ENCODE measurements around the gene FHOD3.
"Not testable (repeated sequence)": the region's sequence is repeated elsewhere in the genome, so short reads cannot be mapped to it uniquely, and the experiment has no call there.

FHOD3 gene

GRCh38 chr18:36526611-36527010 lies 229.1 kb downstream of the FHOD3 start:
- no peak for DNase-seq

- no peak for DNase-seq
These were observed 229.5 kb downstream of the FHOD3 start for GRCh38 chr18:36527051-36527450.

DNA sequence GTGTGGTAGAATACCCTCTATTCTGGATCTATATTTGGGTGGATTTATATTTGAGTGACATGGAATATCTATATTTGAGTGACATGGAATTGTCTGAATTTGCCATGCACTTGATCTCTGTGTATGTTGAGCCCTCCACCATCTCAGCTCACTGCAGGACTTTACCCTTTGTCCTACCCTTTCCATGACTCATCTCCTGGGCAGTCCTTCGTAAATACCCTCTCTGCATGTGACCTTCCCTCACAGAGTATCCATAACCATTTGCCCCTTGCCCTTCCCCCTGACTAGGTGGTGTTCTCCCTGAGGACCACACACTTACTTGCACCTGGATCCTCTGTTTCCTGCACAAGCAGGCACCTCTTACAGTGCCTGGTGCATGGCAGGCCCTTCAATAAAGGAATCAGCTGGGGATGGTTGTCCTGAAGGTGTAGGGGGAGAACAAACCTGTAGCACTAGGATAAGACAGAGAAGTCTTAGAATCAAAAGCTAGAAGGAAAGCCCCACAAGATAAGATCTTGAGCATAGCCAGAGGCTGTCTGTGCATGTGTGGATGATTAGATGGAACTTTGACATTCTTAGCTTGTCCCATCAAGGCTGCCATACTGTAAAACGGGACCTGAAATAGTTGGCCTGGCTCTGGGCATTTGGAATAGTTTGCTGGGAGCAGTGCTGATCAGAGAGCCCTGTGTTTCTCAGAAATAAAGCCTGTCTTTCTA lies 230.4 kb downstream of the FHOD3 start:
- no peak for DNase-seq

DNA sequence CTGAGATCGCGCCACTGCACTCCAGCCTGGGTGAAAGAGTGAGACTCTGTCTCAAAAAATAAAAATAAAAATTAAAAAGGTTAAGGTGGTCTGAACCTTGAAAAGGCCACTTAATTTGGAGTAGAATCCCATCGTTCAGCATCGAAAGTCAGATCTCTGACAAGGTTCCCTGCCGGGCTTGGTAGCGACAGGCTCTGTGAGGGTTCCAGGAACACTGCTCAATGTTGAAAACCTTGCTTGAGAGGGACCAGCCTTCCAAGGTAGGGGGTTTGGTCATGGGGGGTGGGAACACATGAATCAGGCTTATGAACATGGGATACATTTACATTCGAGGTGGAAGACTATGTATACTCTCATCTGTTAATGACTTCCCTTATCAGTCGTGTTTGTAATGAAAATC lies 232.2 kb downstream of the FHOD3 start:
- no peak for DNase-seq

- peak in 1 of 14 donors; percentile 9 for DNase-seq
These were observed 233.3 kb downstream of the FHOD3 start for GRCh38 chr18:36530676-36531405.

- DNase-seq: no peak
These were observed 234.1 kb downstream of the FHOD3 start for GRCh38 chr18:36531636-36532035.

DNA sequence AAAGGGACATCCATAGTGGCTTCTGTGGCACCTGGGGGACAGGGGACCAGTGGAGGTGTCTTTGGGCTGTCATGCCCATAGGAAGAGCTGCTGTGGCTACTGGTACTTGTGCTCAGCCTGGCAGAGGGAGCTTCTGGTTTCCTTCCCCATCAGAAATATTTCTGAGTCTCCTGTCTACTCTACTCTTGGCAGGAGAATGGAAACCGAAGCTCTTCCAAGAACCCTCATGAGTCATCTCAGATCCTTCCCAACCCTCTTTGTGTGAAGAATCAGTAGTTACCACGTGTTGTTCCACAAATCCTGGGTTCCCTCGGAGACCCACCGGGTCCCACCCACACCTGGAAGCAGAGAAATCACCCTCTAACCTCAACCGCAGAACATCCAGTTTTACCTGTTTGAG lies 234.9 kb downstream of the FHOD3 start:
- no peak for DNase-seq

GRCh38 chr18:36532815-36533214 lies 235.3 kb downstream of the FHOD3 start:
- no peak for DNase-seq

DNA sequence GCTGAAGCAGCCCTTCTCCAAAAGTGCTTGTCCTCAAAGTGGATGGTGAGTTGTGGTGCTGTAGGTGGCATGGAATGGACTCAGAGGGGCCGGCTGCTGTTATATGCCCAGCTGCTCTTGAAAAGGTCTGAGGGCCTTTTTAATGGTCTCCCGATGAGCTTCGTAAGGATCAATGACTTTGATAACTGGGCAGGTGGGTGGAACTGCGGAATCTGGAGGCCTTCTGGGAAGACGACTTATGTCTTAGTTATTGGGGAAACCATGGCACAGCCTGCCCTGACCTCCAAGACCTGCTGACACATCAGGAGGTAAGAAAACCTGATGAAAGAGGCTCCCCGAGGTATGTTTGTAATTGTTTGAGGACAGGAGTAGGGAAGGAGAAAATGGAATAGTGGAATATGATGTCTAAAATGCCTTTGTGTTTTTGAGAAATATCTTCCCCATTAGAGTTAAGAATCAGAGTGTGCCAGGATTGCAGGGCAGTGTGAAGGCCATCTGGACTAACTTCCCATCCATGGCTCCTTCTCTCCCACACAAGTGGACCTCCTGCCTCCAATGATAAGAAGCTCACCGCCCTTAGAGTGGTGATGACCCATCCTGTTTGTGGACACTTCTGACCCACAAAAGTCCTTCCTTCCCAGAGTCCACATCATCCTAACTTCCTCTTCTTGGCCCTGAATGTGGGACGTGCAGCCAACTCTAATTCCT lies 236.1 kb downstream of the FHOD3 start:
- DNase-seq: no peak

DNA sequence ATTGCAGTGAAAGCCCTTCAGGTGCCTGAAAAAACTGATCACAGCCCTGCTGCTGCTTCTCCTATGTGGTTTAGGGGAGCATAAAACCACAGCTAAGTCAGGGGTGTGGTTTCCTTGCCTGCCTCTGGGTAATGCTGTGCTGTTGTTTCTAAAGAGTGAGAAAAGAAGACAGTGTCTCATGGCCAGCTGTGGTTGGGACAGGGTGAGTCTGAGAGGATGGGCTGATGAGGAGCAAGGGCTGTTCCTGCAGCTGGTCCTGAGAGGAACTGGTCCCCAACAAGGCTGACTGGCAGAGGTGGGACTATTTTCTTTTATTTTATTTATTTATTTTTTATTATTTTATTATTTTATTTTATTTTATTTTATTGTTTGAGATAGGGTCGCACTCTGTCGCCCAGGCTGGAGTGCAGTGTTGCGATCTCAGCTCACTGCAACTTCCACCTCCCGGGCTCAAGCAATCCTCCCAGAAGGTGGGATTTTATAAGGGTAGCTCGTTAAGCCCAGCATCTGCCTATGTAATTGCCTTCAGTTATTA lies 236.7 kb downstream of the FHOD3 start:
- no peak for DNase-seq

- no peak for DNase-seq
These were observed 237.9 kb downstream of the FHOD3 start for GRCh38 chr18:36535202-36535935.

- DNase-seq: no peak
These were observed 238.9 kb downstream of the FHOD3 start for GRCh38 chr18:36536426-36536825.

GRCh38 chr18:36537289-36537688 lies 239.8 kb downstream of the FHOD3 start:
- DNase-seq: no peak

DNA sequence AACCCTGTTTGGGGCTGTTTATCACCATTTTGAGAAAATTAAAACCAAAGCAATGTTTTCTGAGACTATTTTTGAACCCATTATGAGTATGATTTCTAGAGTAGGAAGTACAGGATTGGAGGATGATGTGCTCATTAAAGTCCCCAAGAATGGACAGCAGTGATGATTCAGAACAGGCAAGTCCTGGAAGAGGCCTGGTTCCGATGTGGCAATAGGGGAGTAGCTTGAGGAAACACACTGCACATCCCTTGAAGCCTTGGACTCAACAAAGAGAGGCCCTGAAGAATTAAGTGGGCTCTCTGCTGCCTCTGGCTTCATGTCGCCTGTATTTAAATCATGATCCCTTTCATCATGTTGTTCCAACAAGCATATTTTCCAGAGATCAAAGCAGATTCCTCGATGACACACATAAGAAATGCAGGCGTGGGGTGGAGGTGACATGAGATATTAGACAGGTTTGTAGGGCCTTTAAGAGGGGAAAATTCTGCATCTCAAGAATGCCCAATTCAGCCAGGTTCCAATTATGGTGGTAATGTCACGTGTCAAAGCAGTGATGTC lies 242.2 kb downstream of the FHOD3 start:
- no peak for DNase-seq

DNA sequence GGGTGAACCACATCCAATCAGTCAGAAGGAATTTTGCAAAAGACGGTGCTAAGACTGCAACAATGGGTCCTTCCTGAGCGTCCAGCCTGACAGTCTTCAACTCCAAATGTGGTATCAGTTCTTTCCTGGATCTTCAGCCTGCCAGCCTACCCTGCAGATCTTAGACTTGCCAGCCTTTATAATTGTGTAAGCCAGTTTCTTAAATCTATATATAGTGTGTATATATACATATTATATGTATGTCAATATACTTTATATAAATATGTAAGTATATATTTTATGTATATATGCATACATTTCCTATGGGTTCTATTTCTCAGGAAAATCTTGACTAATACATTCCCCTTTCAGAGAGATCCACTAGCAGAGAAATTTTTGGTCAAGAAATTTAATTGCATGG lies 245.5 kb downstream of the FHOD3 start:
- no peak for DNase-seq

GRCh38 chr18:36543991-36544725 lies 246.6 kb downstream of the FHOD3 start:
- DNase-seq: peak in 3 of 14 donors; percentile 3 to 25 (median 25)

DNA sequence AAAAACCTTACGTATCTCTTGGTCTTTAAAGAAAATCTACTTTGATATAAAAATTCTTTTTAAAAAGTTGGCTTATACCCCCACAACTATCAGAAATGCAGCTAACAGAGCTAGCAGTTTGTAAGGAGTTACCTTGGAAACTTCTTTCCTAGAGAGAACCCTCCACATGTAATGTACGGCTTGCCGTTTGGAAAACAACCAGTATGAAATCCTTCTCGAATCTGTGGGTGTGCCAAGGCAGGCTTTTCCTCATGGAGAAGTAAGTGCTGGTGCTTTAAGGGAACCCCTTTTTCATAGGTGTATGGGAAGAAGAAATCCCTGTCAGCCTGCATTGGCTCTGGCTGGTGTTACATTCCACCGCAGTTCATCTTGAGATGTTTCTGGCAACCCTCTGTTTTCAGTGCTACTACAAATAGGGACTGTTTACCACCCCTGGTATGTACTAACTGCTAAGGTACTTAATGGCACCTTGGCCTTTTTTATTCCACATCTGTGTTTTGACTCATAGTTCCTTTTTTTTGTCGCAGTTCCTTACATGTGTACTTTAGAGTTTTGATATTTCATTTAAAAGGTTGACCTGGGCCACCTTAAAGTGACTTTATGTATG lies 248.4 kb downstream of the FHOD3 start:
- DNase-seq: no peak

GRCh38 chr18:36546876-36547275 lies 249.4 kb downstream of the FHOD3 start:
- DNase-seq: no peak

DNA sequence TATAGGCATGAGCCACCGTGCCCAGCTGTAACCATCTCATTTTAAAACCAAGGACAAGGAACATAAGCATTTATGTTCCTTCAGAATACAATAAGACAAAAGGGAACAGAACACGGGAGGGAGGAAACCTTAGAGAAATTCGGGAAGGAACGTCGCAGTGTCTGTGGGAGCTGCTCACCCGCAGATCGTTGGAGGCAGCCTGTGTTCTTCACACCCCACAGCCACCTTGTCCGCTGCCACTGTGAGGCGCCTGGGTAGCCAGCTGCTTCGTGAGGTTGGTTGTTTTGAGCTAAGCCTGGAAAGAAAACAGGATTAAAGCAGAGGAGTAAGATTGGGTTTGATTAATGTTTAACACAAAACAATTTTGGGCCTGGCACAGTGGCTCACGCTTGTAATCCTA lies 250.0 kb downstream of the FHOD3 start:
- no peak for DNase-seq

DNA sequence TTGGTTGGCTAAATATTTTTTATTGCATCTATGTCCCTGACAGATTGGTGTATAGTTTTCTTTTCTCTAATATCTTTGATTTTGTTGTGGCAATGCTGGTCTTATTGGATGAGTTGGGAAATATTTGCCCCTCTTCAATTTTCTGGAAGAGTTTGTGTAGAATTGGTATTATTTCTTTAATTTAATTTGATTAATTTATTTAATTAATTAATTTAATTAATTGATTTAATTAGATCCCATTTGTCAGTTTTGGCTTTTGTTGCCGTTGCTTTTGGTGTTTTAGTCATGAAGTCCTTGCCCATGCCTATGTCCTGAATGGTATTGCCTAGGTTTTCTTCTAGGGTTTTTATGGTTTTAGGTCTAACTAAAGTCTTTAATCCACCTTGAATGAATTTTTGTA lies 253.8 kb downstream of the FHOD3 start:
- not testable (repeated sequence) for DNase-seq

DNA sequence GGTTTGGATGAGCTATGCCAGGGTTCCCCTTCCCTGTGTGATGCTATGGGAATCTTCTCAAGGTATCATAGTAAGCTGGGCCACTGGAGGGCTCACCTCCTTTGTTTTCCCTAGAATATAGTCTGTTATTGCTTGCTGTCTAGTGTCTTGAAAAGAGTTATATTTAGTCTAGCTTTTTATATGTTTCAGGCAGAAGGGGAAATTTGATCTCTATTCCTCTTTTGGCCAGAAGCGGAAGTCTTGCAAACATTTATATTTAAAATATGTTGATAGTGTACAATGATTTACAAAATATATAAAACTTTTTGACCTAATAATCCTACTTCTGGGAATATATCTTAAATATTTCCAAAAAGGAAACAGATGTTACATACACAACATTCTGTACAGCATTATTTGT lies 260.7 kb downstream of the FHOD3 start:
- no peak for DNase-seq
